ENCODE results near the gene SLC50A1.

SLC50A1 gene

DNA sequence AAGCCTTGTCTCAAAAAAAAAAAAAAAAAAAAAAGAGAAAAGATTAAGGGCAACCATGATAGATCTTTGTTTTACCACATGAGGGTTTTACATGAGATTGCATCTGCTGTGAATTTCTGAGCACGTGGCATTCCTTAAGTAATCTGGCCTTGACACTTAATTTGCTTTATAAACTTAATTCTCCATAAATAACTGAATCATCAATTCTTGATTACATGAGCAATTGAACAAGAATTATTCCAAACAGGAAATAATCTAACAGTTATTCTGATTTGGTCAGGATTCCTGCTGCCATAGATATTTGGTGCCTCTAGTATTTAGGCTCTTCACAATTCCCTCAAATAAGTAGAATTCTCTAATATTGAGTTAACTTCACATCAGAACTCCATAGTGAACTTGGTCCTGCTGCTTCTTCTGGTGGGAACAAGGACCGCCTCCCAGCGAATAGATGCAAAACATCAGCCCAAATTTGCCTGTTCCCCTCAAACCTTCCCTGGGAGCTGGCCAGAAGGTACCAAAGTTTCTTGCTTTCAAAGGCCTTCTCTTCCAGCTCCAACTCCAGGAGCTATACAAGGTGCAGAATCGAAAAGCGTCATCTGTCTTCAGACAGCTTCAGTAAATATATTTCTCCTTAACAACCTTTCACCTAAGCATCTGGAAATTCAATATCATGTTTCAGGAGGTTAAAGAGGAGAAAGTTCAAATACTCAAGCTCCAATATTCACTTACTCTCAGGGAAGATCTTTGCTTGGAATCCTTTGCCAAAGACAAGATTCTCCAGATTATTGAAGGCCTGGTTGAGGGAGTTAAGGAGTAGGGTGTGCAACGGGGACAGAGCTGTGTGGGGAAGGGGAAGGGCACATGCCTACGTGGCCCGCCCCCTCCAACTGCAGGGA, 36.4 kb downstream of the SLC50A1 start:
- no peak for DNase-seq (ENCODE audit: low read depth)
- TF ChIP-seq, protein P1, sequence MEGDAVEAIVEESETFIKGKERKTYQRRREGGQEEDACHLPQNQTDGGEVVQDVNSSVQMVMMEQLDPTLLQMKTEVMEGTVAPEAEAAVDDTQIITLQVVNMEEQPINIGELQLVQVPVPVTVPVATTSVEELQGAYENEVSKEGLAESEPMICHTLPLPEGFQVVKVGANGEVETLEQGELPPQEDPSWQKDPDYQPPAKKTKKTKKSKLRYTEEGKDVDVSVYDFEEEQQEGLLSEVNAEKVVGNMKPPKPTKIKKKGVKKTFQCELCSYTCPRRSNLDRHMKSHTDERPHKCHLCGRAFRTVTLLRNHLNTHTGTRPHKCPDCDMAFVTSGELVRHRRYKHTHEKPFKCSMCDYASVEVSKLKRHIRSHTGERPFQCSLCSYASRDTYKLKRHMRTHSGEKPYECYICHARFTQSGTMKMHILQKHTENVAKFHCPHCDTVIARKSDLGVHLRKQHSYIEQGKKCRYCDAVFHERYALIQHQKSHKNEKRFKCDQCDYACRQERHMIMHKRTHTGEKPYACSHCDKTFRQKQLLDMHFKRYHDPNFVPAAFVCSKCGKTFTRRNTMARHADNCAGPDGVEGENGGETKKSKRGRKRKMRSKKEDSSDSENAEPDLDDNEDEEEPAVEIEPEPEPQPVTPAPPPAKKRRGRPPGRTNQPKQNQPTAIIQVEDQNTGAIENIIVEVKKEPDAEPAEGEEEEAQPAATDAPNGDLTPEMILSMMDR (conservative IDR thresholded peaks at IDR 0.05; ENCODE audit: low read depth, low read length), result no peak
- peak overlapping the region; percentile 96 for H3K4me3 ChIP-seq (ENCODE audit: low read length)

DNA sequence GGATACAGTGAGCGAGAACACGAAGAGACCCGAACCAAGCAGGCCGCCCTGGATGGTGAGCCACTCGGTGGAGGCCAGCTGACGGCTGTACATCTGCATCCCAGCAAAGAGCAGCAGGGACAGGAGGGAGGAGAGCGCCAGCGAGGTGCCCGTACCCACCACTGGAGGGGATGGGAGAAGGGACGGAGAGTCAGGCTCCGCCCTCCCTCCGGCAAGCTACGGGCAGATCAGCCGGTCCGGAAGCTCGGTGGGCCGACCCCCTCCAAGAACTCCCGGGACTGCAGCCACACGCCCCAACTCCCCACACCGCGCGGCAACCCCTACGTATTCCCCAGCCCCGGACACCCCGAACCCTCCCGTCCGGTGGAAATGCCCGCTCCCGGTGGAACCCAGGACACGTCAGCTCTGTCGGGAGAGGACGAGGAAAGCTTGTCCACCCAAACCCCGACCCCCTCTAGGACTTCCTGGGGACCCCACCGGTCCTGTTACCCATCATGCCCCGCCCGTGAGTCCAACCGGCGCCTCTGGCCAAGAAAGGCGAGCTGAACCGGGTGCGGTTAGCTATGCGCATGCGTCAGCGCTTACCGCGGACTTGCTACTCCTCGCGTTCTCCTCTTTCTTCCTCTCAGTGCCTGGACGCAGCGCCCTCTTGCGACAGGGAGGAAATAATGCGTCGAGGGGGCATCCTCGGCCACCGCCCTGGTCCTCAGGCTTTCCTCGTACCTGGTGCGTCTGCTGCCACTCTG, 37.3 kb downstream of the SLC50A1 start, which contains the start of gene KRTCAP2:
Gene KRTCAP2 (minus strand): TSS at position 573 of the 746 bp plus-strand sequence. CDS start 80 bp downstream, at position 493.
- peak; percentile 75 for DNase-seq (ENCODE audit: low read depth)
- H3K4me3 ChIP-seq (ENCODE audit: low read length), result peak within 1 kb of the TSS; percentile 96
- TF ChIP-seq, protein P1 (conservative IDR thresholded peaks at IDR 0.05; ENCODE audit: low read depth, low read length), result peak; percentile 94

DNA sequence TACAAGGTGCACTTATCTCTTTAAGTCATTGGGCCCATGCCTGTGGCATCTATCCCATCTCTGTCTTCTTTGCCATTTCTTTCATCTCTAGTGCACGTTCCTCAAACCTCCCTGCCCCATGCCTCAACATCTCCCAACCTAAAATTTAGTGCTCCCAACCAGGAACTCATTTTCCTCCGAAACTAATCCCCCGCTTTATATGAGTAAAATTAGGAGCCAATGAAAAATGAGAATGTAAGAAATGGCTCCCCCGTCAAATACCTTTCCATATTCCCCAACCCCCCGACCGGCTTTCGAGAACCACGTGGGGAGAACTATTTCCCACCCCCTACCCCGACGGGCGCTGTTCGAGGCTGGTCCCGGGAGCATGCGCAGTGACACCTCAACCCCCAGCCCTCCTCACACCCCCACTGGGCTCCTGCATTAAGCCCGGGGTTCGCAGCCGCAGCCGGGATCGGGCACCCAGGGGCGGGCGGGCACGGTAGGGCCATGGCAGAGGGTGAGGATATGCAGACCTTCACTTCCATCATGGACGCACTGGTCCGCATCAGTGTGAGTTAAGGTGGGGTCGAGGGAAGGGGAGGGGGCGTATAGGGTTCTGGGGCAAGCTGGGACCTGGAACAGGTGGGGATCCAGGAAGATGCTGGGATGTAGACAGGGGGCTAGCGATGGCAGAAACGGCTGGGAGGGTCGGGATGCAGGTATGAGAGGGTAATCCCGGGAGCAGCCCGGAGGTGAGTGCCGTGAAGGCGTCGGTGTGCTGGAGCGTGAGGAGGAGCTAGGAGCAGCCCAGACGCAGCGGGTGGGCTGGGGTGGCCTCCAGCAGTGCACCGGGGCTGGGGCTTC, 38.0 kb downstream of the SLC50A1 start, which contains the start of gene TRIM46:
Gene TRIM46 (plus strand): TSS at position 372 of the 846 bp plus-strand sequence. CDS start 118 bp downstream, at position 490.
- peak within 1 kb of the TSS; percentile 96 for H3K4me3 ChIP-seq (ENCODE audit: low read length)
- no peak for DNase-seq (ENCODE audit: low read depth)
- TF ChIP-seq, protein P1 (conservative IDR thresholded peaks at IDR 0.05; ENCODE audit: low read depth, low read length), result no peak

DNA sequence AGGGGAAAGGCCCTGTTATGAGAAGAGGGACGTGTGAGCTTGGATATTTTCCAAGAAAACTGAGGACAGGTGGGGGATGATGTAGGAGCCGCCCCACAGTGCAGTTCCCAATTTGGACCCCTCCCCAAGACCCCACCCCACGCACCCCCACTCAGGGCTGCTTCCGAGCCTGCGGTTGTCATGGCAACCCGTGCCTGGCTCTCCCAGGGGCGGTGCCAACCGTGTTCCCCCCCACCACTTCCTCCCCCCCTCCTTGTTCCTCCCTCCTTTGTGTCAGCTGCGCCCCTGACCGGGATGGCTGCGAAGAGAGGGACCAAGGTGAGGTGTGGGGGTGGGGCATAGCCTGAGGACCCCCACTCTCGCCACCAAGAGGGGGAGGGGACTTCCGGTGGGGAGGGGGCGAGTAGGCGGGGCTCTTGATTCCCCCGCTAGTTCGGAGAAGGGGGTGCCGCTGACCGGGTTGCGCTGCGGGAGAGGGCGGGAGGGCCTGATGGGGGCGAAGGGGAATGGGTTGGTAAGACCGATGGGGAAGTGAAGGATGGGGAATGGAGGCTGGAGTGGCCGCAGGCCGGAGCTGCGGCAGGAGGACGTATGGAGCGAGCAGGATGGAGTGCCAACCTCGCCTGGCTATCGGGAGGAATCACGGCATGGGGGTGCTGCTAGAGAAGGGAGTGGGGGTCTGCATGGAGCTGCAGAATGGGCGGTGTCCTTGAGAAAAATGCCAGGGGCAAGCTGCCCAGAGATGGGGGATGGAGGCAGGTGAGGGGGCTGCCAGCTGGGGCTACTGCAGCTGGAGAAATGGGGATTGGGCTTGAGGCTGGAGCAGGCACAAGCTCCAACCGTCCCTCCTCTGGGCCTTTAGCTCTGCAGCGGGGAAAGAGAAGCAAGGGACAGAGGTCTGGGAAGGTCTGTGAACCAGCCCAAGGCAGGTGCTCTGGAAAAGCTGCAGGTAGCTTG, 39.0 kb downstream of the SLC50A1 start:
- TF ChIP-seq, protein P1 (conservative IDR thresholded peaks at IDR 0.05; ENCODE audit: low read depth, low read length), result no peak
- peak overlapping the region; percentile 96 for H3K4me3 ChIP-seq (ENCODE audit: low read length)
- no peak for DNase-seq (ENCODE audit: low read depth)

DNA sequence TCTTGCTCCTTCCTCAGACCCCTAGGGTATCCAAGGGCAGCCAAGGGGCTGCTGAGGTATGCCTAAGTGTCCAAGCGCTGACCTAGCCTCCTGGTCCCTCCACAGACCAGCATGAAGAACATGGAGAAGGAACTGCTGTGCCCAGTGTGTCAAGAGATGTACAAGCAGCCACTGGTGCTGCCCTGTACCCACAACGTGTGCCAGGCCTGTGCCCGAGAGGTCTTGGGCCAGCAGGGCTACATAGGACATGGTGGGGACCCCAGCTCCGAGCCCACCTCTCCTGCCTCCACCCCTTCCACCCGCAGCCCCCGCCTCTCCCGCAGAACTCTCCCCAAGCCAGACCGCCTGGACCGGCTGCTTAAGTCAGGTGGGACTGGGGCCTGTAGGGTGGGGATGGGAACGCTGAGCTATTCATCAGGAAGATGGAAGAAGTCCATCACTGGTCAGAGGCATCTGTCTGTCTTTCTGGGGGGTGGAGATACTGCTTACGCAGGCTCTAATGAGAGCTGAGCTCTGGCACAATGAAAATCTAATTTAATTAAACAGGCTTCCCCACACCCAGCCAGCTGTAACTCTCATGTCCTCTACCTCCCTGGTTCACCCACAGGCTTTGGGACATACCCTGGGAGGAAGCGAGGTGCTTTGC, 39.8 kb downstream of the SLC50A1 start:
- TF ChIP-seq, protein P1 (conservative IDR thresholded peaks at IDR 0.05; ENCODE audit: low read depth, low read length), result no peak
- DNase-seq (ENCODE audit: low read depth), result no peak
- H3K4me3 ChIP-seq (ENCODE audit: low read length), result peak overlapping the region; percentile 96

All from retinal pigment epithelial cell (primary cell).